Myocyte (in vitro differentiated cells): ENCODE measurements around the gene IL24. TPM values are rescaled to one million over a fixed set of nuclear protein-coding genes. Genes with fewer than 3 reads are reported as not detected.

Experiments
- DNase-seq: peaks from one replicate; pipeline ENCODE4 v3.0.0-alpha.2; 2012; ENCODE audit warnings: low read depth
- total RNA-seq: library from RNA; depleted of rRNA; stranded (reverse); fragments of >200 nt; gene quantifications from 2 replicates; pipeline ENCODE4 v1.2.3, GENCODE V29; 2014

The IL24 gene
- total RNA-seq, 1 donor from 2014 or later, result not detected

DNA sequence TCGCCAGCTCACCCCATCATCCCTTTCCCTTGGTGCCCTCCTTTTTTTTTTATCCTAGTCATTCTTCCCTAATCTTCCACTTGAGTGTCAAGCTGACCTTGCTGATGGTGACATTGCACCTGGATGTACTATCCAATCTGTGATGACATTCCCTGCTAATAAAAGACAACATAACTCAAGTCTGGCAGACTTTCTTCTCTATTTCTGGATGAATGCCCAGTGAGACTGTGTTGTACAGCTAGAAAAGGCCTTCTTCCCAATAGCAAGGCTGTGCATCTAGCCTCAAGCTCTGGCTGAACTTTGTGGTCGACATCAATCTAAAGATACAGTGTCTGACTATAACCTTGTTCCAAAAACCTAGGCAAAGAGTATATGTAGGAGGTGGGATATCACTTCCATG is 6.4 kb downstream of the IL24 start:
- DNase-seq, result no peak

DNA sequence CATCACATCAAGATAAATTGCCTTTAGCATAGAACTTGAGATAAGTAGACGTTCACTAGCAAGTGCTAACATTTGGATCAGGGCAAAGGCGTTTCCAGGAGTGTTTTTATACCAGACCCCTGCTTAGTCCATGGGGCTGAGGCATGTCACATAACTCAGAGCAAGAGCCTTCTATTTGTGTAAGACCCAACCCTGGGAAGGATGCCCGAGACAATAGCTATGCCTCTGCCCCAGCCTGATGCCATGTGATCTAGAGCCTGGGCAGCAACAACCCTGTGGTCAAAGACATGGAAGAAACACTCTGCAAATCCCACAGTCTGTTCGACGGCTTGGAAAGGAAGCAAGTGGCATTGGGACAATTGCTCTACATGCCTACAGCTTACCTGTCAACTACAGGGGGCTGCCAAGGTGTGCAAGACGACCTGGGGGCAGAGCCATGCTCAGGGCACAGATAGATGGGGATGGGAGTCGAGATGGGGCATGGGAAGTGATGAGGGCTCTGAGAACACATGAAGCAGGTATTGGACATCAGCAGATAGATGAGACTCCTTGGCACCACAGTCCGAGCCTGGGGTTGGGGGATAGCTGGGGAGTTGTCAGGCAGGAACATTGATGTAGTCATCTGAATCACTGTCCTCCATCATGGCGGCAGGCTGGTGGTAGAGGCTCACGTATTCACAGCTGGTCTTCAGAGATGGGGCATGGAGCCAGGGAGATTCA is 7.3 kb downstream of the IL24 start:
- DNase-seq, result peak; percentile 25

DNA sequence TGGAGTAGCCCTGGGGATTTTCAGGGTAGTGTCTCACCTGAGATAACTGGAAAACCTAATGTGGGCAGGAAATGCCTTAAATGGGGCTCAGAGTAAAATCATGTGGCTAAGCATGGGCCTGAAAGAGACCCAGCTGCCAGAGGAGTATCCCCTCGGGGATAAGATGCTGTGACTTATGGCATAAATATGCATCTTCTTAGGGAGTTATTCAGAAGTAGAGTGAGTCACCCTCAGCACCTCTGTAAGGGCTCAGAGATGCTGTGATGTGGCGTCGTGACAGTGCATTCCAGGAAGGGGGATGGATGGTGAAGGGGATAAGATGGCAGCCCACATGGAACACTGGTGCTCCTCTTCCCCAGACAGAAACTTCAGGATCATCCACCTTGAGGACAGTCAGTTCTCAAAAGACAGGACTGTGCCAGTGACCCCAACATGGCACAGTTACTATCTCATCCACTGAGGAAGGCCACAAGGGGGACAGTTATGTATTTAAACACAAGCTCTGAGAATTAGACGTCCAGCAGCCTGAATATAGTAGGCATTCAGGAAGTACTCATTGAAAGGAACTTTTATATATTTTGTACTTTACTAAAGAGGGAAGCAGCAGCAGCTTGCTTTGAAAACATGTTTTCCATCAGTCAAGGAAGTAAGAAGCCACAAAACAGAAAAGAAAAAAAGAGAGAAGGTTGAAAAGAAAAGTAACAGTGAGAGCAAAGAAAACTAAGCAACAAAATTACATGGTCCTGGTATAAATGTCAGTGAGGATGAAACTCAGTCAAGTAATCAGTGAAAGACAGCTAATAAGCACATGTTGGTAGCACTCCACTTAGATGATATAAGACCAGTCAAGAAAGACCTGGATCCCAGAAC is 8.3 kb downstream of the IL24 start:
- DNase-seq, result peak; percentile 31

DNA sequence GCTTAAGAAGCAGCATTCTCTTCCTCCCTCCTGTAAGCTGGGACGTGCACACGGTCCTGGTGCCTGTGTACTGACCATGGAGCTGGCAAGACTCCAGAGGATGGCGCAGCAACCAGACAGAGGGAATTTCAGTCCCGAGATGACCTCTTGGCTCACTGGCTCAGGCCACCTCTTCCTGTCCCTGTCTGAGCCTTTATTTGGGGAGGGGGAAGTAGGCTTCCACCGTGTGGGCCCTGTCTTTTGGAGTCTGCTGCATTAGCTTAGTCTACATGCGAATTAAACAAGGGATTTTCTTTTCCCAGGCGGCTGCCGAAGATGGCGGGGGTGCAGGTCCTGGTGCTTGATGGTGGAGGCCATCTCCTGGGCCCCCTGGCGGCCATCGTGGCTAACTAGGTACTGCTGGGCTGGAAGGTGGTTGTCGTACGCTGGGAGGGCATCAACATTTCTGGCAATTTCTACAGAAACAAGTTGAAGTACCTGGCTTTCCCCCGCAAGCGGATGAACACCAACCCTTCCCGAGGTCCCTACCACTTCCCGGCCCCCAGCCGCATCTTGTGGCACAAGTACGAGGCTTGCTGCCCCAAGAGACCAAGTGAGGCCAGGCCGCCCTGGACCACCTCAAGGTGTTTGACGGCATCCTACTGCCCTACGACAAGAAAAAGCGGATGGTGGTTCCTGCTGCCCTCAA is 10.2 kb downstream of the IL24 start:
- DNase-seq, result no peak

DNA sequence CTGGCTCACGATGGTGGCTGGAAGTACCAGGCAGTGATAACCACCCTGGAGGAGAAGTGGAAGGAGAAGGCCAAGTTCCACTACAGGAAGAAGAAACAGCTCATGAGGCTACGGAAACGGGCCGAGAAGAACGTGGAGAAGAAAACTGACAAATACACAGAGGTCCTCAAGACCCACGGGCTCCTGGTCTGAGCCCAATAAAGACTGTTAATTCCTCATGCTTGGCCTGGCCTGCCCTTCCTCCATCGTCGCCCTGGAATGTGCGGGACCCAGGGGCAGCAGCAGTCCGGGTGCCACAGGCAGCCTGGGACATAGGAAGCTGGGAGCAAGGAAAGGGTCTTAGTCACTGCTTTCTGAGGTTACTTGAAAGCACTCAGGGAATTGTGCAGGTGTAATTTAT is 10.8 kb downstream of the IL24 start:
- no peak for DNase-seq

DNA sequence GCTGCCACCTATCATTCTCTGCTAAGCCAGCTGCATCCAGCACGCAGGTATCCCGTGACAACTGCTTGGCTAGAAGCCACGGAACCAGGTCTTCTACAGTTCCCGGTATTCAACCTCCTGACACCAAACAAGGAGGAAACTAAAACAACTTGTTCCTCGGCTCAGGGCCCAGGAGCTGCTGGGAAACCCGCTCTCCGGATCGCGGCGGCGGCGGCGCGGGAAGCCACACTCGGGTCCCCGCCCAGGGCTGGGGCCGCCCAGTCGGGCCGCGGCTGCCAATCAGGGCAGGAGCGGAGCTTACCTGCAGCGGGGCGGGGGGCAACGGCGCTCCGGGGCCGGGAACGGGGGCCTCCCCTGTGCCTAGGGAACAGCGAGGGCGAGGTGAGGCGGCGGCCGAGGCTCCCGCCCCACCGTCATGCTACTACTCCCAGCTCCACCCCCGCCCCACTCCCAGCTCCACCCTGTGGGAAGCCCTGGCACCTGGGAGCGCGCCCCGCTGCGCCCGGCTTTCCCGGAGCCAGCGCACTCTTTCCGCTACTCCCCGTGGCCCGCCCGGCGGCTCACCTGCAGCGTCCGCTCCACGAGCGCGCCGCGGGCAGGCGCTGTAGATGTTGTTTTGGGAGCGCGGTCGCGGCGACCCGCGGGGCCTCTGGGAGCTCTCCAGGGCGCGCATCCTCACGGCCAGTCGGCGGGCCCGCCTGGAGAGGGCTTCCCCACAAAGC is 12.1 kb downstream of the IL24 start:
- DNase-seq, result no peak

DNA sequence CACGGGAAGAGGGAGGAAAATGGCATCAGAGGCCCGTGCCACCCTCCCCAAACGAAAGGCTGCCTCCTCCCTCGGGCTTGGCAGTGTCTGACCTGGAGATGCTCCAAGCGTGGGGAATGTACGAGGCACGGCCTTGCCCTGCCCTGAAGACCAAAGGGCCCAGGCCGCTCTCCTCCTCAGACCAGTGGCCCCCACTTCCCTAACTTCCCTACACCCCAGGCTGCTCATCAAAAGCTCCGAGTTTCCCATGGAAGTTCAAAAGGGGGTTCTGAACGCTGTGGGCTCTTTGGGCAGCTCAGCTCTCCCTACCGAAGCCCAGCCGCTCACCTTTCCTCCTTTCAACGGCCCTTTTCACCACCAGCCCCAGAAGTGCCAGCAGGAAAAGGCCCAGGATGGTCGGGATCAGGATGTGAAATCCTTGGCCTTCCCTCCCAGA is 12.7 kb downstream of the IL24 start:
- no peak for DNase-seq

DNA sequence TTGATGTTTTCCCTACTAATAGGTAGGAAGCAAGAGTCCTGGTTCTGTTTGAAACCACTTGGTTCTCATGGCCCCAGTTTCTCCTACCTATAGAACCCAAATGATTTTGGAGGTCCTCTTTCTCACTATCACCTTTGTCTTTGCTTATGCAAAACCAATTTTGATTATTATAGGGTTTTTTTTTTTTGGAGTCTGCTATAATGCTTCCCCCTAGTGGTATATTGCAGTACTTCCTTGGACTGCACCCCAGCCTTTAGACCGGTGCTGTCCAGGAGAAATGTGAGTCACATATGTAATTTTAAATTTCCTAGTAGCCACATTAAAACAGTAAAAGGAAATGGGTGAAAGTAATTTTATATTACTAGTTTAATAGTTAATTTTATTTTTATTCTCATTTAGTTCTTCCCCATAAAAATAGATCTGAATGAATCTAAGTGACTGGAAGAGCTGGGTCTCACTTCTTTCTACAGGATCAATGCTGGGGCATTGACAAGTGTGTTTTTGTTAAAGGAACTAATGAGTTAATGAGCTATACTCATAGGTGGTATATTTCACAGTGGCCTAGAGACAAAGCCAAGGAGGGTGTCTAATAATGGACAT is 13.9 kb downstream of the IL24 start:
- DNase-seq, result peak; percentile 66

DNA sequence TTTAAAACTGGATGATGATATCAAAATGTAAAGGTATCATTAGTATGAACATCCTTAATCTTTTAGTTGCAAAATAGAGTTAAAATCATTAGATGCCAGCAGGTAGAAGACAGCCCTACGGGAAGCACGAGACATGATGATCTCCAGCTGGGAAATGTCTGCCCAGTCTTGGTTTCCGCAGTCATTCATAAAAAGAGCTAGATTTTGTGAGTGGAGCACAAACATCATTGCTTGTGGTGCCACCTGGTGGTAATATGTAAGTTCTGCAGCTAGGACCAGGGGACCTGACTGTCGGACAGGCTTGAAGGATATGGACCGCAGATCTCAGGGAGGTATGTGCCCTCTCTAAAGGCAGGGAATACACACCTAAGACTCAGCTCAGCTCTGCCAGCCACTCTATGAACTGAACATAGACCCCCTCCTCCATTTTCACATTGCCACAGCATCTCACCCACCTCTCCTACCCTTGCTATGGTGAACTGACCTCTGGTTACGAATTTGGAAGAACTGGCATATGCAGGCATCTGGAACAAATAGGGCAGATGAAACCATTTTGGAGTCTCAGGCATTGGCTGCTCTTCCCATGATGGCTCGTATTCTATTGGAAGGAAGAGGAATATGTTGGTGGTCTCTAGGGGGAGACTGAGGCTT is 15.3 kb downstream of the IL24 start:
- DNase-seq, result peak; percentile 86

DNA sequence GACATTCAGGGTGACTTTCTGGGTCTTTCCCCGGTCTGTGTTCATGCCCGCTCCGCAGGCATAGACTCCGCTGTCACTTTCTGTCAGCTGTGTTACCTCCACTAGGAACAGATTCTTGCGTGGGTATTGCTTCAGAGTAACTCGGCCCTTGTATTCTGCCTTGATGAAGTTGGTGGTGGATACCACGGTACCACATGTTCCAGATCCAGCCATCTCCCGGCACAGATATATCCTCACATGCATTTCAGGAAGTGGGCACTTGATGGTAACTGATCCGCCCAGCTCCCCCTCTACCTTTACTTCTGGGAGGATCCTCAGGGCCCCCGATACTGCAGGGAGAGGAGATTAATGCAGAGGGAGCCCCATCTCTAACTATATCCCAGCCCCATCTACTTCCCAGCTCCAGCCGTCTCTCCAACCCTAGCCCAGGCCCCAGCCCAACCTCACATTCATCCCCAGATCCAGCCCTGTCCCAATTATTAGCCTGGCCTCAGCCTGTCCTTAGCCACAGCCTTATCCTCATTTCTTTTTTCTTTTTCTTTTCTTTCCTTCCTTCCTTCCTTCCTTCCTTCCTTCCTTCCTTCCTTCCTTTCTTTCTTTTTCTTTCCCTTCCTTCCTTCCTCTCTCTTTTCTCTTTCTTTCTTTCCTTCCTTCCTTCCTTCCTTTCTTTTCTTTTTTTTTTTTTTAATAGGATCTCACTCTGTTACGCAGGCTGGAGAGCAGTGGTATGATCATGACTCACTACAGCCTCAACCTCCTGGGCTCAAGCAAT is 16.7 kb downstream of the IL24 start:
- DNase-seq, result no peak

DNA sequence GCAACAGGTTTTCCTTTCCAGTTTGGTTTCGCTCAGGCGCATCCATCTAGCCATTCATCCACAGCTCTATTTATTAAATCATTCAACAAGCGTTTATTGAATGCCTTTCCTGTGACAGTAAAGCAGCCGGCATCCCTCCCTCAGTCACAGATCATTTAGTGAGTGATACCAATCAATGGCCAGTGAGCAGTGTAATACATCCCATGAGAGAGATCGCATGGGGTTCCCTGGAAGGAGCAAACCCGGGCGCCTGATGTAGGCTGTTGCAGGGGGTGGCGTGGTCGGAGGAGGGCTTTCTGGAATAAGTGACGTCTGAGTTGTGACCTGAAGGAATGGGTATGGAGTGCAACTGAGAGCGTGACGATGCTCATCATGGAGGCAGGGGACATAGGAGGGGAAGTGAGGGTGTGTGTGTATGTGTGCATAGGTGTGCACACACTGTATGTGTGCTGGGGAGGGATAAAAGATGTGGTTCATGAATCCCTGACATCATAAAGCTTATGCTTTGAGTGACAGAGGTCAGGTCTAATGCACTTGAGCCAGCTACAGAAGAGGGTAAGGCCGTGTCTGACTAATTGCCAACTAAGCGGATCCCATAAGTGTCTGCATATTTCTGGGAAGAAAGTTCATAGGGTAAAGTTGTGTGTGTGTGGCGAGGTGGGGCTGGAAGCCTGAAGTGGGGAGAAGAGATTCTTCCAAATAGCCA is 17.9 kb downstream of the IL24 start:
- no peak for DNase-seq

DNA sequence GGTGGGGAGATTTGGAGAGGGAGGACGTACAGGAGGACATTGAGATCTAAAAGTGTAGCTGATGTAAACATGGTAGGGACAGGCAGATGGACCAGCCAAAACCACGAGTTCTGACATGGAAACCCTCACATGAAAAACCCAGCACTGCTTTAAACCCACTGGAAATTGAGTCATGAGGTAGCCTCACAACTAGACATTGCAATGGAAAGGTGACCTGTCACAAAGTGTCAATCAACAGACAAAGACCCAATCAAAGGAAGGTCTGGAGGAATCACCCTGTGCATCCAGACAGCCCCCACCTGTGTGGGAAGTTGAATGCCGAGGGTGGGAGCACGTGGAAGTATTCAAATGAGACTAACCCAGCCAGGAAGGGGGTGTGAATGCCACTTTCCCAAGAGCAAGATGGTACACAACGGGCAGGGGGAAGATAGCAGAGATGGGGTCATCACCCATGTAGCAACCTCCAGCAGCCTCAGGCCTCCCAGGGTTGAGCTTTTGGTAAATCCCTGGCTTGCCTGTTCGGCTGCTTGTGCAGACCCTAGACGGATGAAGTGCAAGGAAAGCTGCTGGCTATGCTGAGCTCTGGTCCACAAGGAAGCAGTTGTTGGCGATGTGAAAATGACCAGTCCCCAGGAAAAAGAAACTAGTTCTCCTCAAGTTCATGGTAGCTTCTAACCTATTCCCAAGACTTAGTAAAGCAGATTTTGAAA is 18.9 kb downstream of the IL24 start:
- DNase-seq, result no peak

DNA sequence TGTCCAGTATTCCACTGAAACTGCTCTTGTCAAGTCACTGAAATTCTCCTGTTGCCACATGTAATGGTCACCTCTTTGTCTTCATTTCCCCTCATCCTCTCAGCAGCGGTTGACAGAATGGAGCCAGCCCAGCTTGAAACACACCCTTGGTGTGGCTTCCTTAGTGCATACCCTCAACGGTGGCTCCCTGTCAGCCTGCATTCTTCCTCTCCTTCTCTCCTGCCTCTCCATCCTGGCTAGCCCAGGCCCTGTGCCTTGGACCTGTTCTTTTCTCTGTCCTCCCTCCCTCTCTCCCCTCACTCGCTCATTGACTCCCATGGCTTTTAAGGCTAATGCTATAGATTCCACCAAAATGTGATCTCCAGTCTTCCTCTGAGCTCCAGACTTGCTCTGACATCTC is 20.8 kb downstream of the IL24 start:
- no peak for DNase-seq

DNA sequence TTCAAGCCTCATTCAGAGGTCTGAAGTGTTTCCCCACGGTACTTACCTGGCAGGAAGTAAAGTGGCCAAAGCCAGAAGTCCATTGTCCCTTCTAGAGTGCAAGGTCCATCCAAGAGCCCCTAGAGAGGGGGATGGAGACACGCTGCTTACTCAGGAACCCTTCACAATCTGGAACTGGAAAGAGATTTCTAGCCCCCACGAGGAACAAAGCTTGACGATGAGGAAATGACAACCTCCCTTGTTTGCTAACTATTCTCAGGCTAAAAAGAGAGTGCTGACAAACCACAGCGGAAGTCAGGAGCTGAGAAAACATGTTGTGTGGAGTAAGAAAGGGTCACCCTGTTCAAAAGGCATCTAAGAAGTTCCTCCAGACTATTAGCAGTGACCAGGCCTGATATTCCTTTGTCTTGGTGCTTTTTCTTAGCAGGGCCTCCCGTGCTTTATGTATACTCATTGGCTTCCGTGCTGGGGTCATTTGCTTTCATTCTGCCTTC is 24.6 kb downstream of the IL24 start, which contains the start of gene FCMR:
FCMR (minus strand) TSS at position 170 of the 494 bp plus-strand sequence; CDS start at position 83, 87 bp downstream.
- no peak for DNase-seq

DNA sequence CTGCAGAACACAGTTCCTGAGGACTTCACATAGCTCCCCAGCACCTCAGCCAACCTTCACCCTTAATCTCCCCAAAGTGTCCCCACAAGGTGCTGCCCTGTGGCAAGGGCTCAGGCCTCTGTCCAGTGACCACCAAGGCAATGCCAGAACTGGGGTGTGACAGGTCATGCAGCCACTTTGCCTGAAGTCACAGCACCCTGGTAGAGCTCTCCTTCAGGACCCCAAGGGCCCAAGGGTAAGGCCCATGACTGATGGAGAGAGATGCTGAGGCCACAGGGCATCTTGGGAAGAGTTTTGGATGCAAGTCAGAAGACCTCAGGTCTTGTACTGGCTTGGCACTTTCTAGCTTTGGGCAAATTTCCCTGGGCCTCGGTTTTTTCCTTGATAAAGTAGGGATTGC is 25.3 kb downstream of the IL24 start:
- no peak for DNase-seq

DNA sequence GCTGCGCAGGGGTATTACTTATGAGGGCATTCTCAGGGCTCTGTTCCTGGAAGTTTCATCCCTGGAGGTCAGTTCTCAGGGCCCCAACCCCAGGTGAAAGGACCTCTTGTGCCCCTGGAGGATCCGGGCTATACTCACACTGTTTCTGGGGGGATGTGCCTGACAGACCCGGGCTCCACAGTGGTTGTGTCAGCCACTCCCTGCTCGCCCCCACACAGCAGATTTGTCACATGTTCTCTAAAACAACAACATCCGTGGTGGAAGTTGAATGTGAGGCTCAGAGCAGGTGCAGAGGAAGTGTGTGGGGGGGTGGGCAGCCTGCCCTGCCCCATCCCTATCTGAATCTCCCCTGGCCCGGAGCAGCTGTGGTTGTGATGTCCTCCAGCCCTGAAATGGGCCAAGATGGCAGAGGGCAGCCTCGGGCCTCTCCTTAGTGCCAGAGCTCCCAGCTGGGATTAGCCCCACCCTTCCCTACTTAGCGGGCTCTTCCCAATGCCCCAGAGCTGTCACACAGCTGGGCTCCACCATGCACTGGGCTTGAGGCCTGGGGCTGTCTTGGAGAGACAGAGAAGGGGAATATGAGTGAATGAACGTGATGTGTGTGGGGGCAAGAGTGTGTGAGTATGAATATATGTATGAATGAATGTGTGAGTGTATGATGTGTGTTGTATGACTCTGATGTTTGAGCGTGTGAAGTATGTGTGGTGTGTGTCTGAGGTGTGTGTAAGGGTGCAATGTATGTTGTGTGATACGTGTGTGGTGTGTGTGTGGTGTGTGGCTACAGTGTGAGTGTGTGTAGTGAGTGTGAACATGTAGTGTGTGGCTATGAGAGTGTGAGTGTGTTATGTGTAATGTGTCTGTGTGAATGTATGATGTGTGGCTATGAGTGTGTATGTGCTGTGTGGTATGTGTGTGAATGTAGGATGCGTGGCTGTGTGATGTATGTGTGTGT is 26.0 kb downstream of the IL24 start:
- peak; percentile 46 for DNase-seq
